Activated CD4-positive, alpha-beta T cell treated with anti-CD3 and anti-CD28 coated beads for 36 hours (primary cell): ENCODE results near the gene PPP6R3. TPM values are rescaled to one million over a fixed set of nuclear protein-coding genes. Genes with fewer than 3 reads are reported as not detected.

ENCODE experiments used
- ATAC-seq: fragments of 200-7000 bp; cut with Tn5 transposase; one replicate; pipeline ENCODE4 v1.10.0; 2021; ENCODE audit warnings: mild to moderate bottlenecking, moderate library complexity
- CTCF ChIA-PET: fragments of 350-600 bp; sonication (Branson Sonifier 250); formaldehyde crosslinking; loops from one replicate; lab custom pipeline; 2021; ENCODE audit warnings: antibody characterized with exemption; lab: Charles Lee
- POLR2A ChIA-PET: fragments of 350-600 bp; sonication (Branson Sonifier 250); formaldehyde crosslinking; loops from one replicate; lab custom pipeline; 2021; ENCODE audit warnings: antibody characterized with exemption, inconsistent platforms; lab: Charles Lee
- DNase-seq: peaks from one replicate; pipeline ENCODE4 v3.0.0-alpha.2; 2020
- H3K27ac Mint-ChIP-seq: one replicate; pipeline ENCODE4 v1.8.0; 2021; ENCODE audit warnings: mixed read lengths
- H3K27me3 Mint-ChIP-seq: one replicate; pipeline ENCODE4 v1.8.0; 2021; ENCODE audit warnings: mixed read lengths
- H3K36me3 Mint-ChIP-seq: one replicate; pipeline ENCODE4 v1.8.0; 2021; ENCODE audit warnings: low read depth, mixed read lengths
- H3K4me1 Mint-ChIP-seq: one replicate; pipeline ENCODE4 v1.8.0; 2021; ENCODE audit warnings: mixed read lengths
- H3K4me3 Mint-ChIP-seq: one replicate; pipeline ENCODE4 v1.8.0; 2021; ENCODE audit warnings: mild to moderate bottlenecking, moderate library complexity, mixed read lengths
- H3K9me3 Mint-ChIP-seq: one replicate; pipeline ENCODE4 v1.8.0; 2021; ENCODE audit warnings: low read depth, mixed read lengths
- intact Hi-C, 2 experiments: fragments of 100-400 bp; cut with DNase I in 1 of 2; cut with micrococcal nuclease in 1 of 2; formaldehyde crosslinking; loops; one replicate each; pipeline versions ENCODE4 v1.14.2 to v1.15.1; 2022 to 2024; cut with DNase I, micrococcal nuclease
- total RNA-seq, 2 experiments: library from RNA; stranded (reverse); gene quantifications; one replicate each; pipeline ENCODE4 v1.2.3, GENCODE V29; 2021

The PPP6R3 gene
- total RNA-seq, 2 experiments from 2014 or later: 110 to 126 TPM

DNA sequence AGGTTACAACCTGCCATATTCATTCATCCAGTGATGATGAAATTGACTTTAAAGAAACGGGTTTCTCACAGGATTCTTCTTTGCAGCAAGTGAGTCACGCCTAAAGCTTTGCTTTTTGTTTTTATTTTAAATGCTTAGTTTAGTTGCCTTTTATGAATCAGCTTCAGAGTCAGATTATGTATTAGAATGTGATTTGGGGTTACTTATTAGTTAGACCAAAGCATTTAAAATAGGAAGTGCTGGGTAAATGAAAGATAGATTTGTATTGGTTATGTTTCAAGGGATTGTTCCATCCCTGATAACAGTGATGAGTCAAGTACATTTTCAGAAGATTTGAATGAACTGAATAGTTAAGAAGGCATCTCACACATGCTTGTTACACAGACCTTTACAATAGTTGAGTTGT is 122.5 kb downstream of the PPP6R3 start:
- no peak overlapping the region for H3K27ac Mint-ChIP-seq
- peaks cover 16% of the 10 kb centered on the region for H3K4me1 Mint-ChIP-seq
- H3K4me3 Mint-ChIP-seq: no peak overlapping the region
- no peak for ATAC-seq
- POLR2A ChIA-PET: no interaction called here
- H3K27me3 Mint-ChIP-seq: no peaks in the 10 kb centered on the region
- intact Hi-C loops: no loop called here
- CTCF ChIA-PET: interaction anchor here (0.7 to 3.7 kb wide), 6 partner anchors 12 to 41 kb away, joined by 3 to 17 read pairs (median 4); no protein-coding TSS in a partner anchor
- H3K36me3 Mint-ChIP-seq: peaks cover 54% of the 10 kb centered on the region
- DNase-seq: no peak
- no peaks in the 10 kb centered on the region for H3K9me3 Mint-ChIP-seq

DNA sequence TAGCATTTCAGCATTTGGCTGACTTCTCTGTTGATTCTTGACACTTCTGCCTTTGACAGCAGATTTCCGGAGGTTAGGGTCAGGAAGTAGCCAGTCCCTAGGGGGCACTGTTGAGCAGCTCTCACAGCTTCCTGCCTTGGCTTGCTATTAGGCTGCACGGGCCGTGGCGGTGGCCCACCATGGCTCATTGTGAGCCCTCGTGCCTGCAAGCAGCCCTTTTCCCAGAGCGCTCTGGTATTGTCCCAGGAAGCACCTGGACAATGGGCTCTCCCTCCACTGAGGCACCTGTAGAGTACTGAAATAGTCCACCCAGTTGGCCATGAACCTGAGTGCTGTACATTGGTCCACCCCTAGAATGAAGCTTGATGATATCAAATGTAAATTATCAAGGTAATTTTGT is 123.5 kb downstream of the PPP6R3 start:
- ChIA-PET CTCF (interaction anchor here (0.7 to 3.7 kb wide), 21 partner anchors 9 to 261 kb away, joined by 3 to 17 read pairs (median 4); no protein-coding TSS in a partner anchor), POLR2A (no interaction called here)
- no peak overlapping the region for H3K27ac Mint-ChIP-seq
- no peaks in the 10 kb centered on the region for H3K27me3 Mint-ChIP-seq
- no peaks in the 10 kb centered on the region for H3K9me3 Mint-ChIP-seq
- DNase-seq (peak; percentile 79), ATAC-seq (peak; percentile 76)
- intact Hi-C loops: no loop called here
- peaks cover 47% of the 10 kb centered on the region for H3K36me3 Mint-ChIP-seq
- H3K4me1 Mint-ChIP-seq: peaks cover 14% of the 10 kb centered on the region
- H3K4me3 Mint-ChIP-seq: no peak overlapping the region

DNA sequence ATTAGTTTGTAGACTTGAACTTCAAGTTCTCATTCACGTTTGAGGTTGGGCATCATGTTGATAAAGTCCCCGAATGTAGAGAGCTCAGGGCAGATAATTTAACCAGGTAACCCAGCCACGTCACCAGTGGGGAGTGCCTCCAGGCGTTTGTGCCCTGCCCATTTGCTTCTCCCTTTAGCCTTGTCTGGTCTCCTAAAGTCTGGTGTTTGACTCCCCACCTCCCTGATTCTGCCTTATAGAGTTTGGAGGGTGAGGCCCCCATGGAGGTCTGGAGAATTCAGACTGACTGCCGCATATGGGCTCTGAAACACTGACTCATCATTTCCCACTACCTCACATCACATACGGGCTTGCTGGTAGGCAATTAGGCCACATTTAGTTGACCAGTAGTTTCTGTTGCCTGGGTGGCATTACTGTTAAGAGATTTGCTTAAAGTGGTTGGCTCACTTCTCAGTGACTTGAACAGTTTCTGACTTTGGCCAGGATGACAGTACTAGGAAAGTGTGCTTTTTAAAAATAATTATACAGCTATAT is 124.5 kb downstream of the PPP6R3 start:
- Mint-ChIP-seq H3K27me3 (no peaks in the 10 kb centered on the region), H3K4me3 (no peak overlapping the region), H3K9me3 (no peaks in the 10 kb centered on the region), H3K4me1 (peaks cover 14% of the 10 kb centered on the region), H3K36me3 (peaks cover 49% of the 10 kb centered on the region), H3K27ac (peak overlapping the region; percentile 42)
- ATAC-seq (peak; percentile 36), DNase-seq (no peak)
- POLR2A ChIA-PET: no interaction called here
- CTCF ChIA-PET: interaction anchor here (1.1 to 3.7 kb wide), 8 partner anchors 8 to 260 kb away, joined by 4 to 17 read pairs (median 6); no protein-coding TSS in a partner anchor
- intact Hi-C loops: no loop called here

DNA sequence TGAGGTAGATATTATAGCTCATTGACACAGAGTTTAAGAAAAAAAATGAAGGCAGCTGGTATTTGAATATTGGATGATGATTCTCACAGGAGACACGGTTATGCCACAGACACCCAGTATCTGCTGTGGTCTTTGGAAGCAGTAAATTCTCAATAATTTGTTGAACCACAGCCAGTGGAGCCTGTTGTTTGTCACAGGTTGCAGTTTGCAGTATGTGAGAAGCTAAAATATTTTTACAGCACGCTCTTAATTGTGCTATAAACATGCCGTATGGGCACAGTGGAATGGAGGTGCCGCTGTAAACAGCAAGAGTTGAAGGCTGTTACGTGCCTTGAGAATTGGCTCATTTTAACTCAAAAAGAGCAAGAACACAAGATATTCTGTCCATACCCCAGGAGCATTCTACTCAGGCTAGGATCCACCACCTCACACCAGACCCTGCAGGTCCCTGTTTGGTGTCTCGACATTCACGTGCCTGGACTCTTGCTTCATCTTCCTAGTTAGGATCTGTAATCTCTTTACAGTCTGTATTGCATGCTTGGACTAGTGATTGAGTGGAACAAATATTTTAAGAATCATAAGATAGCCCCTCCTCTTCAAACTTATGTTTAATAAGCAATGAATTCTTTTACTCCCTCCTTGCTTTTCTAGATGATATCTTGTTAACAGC is 129.1 kb downstream of the PPP6R3 start:
- DNase-seq (no peak), ATAC-seq (no peak)
- ChIA-PET POLR2A (no interaction called here), CTCF (no interaction called here)
- Mint-ChIP-seq H3K36me3 (peaks cover 59% of the 10 kb centered on the region), H3K9me3 (no peaks in the 10 kb centered on the region), H3K27me3 (no peaks in the 10 kb centered on the region), H3K4me3 (no peak overlapping the region), H3K27ac (peak overlapping the region; percentile 21), H3K4me1 (peaks cover 6% of the 10 kb centered on the region)
- intact Hi-C loops: no loop called here

DNA sequence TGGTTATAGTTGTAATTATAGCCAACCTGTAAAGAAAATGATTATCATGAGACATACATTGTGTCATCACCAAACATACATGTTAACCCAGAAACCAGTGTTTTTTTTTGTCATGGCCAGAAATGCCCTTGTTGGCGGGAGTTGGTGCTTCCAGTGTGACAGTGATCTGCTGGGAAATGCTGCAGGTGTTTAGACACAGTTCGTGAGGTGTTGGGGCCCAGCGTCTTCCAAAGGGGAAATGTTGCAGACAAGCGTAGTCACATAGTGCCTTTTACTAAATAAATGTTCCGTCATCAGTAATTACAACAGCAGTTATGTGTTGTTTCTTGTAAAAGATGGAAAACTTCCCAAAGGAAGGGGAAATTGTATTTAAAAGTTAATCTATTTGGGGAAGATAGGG is 131.2 kb downstream of the PPP6R3 start:
- Mint-ChIP-seq H3K27me3 (no peaks in the 10 kb centered on the region), H3K4me3 (no peak overlapping the region), H3K9me3 (no peaks in the 10 kb centered on the region), H3K36me3 (peaks cover 63% of the 10 kb centered on the region), H3K4me1 (no peaks in the 10 kb centered on the region), H3K27ac (no peak overlapping the region)
- intact Hi-C loops: no loop called here
- ATAC-seq (no peak), DNase-seq (no peak)
- ChIA-PET CTCF (no interaction called here), POLR2A (no interaction called here)

DNA sequence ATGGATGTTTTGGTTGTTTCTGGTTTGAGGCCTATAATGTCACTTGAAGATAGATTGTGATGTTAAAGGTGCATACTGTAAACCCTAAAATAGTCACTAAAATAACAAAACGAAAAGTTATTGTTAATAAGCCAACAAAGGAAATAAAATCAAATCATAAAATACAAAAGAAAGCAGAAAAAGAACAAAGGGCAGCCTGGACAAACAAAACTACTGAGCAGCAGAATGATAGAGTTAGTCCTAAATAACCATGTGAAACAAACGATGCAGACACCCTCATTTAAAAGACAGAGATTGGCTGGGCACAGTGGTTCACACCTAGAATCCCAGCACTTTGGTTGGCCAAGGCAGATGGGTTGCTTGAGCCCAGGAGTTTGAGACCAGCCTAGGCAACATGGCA is 132.9 kb downstream of the PPP6R3 start:
- intact Hi-C loops: no loop called here
- ATAC-seq: no peak
- Mint-ChIP-seq H3K4me1 (peaks cover 5% of the 10 kb centered on the region), H3K4me3 (no peak overlapping the region), H3K27ac (no peak overlapping the region), H3K36me3 (peaks cover 68% of the 10 kb centered on the region), H3K9me3 (no peaks in the 10 kb centered on the region), H3K27me3 (no peaks in the 10 kb centered on the region)
- DNase-seq: no peak
- ChIA-PET CTCF (interaction anchor here (2.4 kb wide), 1 partner anchor 9 kb away, joined by 6 read pairs; no protein-coding TSS in a partner anchor), POLR2A (no interaction called here)

DNA sequence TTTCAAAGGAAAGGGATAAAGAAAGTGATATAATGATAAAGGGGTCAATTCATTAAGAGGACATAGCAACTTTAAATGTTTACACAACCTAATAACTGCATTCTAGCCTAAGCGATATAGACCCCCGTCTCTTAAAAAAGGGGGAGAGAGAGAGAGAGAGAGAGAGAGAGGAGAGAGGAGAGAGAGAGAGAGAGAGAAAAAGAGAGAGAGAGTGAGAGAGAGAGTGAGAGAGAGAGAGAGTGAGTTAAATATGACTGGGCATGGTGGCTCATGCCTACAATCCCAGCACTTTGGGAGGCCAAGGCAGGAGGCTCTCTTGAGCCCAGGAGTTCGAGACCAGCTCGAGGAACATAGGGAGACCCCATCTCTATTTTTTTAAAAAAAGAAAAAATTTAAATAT is 133.6 kb downstream of the PPP6R3 start:
- H3K4me1 Mint-ChIP-seq: peaks cover 12% of the 10 kb centered on the region
- DNase-seq (no peak), ATAC-seq (no peak)
- peaks cover 75% of the 10 kb centered on the region for H3K36me3 Mint-ChIP-seq
- ChIA-PET POLR2A (no interaction called here), CTCF (interaction anchor here (2.4 kb wide), 1 partner anchor 10 kb away, joined by 6 read pairs; no protein-coding TSS in a partner anchor)
- no peaks in the 10 kb centered on the region for H3K27me3 Mint-ChIP-seq
- H3K4me3 Mint-ChIP-seq: no peak overlapping the region
- intact Hi-C loops: no loop called here
- no peaks in the 10 kb centered on the region for H3K9me3 Mint-ChIP-seq
- H3K27ac Mint-ChIP-seq: no peak overlapping the region

DNA sequence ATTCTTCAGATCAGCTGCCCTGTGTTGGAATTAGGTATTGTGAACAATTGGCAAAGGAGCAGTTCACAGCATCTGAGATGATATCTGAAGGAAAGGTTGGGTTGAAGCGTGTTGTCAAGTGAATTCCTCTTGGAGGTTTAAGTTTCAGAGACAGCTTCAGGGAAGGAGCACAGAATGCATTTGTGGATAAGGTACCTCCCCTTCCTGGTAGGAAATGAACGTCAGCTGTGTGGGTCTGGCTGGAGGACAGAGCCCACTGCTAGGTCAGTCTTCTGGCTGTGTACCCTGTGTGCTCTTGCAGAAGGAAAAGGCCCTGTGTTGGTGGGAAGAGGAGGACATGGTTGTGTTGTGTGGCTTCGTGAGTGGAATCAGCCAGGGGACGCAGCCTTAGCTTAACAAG is 135.7 kb downstream of the PPP6R3 start:
- Mint-ChIP-seq H3K27ac (no peak overlapping the region), H3K36me3 (peaks cover 75% of the 10 kb centered on the region), H3K27me3 (no peaks in the 10 kb centered on the region), H3K9me3 (no peaks in the 10 kb centered on the region), H3K4me1 (peaks cover 12% of the 10 kb centered on the region), H3K4me3 (no peak overlapping the region)
- intact Hi-C loops: no loop called here
- ChIA-PET CTCF (interaction anchor here (1.2 kb wide), 1 partner anchor 12 kb away, joined by 3 read pairs; no protein-coding TSS in a partner anchor), POLR2A (no interaction called here)
- ATAC-seq (no peak), DNase-seq (no peak)

DNA sequence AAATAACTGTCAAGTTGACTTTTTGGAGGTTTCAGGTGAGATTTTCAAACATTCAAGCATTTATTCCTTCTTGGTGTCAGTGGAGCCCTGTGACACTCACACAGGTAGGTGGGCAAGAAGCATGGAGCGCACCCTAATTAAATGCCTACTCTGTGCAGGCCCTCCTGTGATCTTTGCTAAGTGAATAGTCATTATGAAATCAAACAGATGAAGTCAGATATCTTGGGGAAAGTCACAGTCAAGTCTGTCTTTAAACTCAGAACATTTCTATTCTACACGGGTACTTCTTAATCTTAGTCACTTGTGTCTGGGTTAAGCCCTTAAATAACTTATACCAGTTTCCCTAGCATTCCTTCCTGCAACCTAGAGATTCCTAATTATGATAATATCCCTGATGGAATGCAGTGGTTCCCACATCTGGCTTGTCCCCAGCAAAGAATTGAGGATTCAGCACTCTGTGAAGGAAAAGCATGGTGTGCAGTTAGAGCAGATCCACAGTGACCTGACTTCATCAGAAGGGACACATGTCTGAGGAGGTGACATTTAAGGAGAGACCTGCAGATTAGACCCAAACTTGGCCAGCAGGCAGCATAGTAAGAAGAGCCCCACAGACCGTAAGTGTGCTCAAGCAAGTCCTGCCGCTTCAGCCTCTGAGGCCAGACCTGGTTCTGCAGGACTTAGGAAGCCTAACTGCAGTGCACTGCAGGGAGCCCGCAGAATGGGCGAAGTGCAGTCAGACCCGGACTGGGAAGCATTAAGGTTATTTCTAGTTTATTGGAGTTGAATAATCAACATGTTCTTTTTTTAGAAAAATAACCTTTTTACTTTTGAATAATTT is 138.5 kb downstream of the PPP6R3 start:
- H3K9me3 Mint-ChIP-seq: no peaks in the 10 kb centered on the region
- no peak overlapping the region for H3K4me3 Mint-ChIP-seq
- peak; percentile 87 for ATAC-seq
- intact Hi-C loops: no loop called here
- H3K4me1 Mint-ChIP-seq: peaks cover 12% of the 10 kb centered on the region
- peaks cover 77% of the 10 kb centered on the region for H3K36me3 Mint-ChIP-seq
- ChIA-PET CTCF (interaction anchor here (2.2 kb wide), 1 partner anchor 15 kb away, joined by 8 read pairs; no protein-coding TSS in a partner anchor), POLR2A (no interaction called here)
- peak overlapping the region; percentile 23 for H3K27ac Mint-ChIP-seq
- H3K27me3 Mint-ChIP-seq: no peaks in the 10 kb centered on the region
- no peak for DNase-seq

DNA sequence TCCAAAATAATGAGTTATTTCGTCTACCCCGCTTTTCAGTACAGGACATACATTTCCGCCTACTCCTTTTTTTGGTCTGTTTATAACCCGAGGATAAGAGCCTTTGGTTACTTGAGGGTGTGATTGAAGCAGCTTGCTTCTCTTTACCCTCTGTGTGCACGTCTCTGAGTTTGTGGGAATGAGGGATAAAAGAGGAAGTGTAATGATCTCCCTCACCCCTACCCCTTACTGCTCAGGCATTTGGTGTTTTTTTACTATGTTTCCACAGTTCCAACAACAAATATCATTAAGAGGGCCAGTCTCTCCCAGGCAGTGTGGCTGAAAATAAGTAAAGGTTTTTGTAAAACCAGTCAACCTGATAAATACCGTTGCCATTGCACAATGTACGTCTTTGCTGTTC is 140.6 kb downstream of the PPP6R3 start:
- ChIA-PET CTCF (interaction anchor here (2.2 kb wide), 1 partner anchor 17 kb away, joined by 8 read pairs; no protein-coding TSS in a partner anchor), POLR2A (no interaction called here)
- Mint-ChIP-seq H3K4me1 (peaks cover 12% of the 10 kb centered on the region), H3K27me3 (no peaks in the 10 kb centered on the region), H3K9me3 (no peaks in the 10 kb centered on the region), H3K27ac (no peak overlapping the region), H3K36me3 (peaks cover 86% of the 10 kb centered on the region), H3K4me3 (no peak overlapping the region)
- intact Hi-C loops: no loop called here
- DNase-seq (no peak), ATAC-seq (no peak)

DNA sequence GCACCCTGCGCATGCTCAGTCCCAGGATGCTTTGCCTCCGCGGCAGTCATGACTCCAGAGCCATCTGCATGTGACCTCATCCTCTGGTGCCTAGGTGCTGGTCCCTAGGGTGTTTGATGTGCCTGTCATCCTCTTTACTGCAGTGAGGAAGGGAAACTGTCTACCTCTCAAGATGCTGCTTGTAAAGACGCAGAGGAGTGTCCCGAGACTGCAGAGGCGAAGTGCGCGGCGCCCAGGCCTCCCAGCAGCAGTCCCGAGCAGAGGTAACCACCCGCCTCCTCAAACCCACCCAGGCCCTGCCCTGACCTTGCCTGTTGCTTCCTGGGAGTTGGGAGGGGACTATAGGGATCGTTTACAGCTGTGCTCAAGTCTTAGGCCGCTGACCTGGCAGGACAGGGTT is 149.2 kb downstream of the PPP6R3 start:
- ChIA-PET POLR2A (no interaction called here), CTCF (no interaction called here)
- no peak overlapping the region for H3K27ac Mint-ChIP-seq
- DNase-seq (no peak), ATAC-seq (no peak)
- intact Hi-C loops: no loop called here
- no peak overlapping the region for H3K4me3 Mint-ChIP-seq
- H3K27me3 Mint-ChIP-seq: no peaks in the 10 kb centered on the region
- H3K4me1 Mint-ChIP-seq: no peaks in the 10 kb centered on the region
- H3K9me3 Mint-ChIP-seq: no peaks in the 10 kb centered on the region
- peaks cover 74% of the 10 kb centered on the region for H3K36me3 Mint-ChIP-seq
